NOMO-1 (cell line): Measurements from ENCODE around the gene HBM.
"Not testable (repeated sequence)": the region's sequence is repeated elsewhere in the genome, so short reads cannot be mapped to it uniquely, and the experiment has no call there.

ENCODE experiments used
- DNase-seq, 2 experiments: peaks; one replicate each; lab custom pipeline; 2025; ENCODE audit not compliant: unreplicated experiment in 2 of 2; lab: John Stamatoyannopoulos, UW

The HBM gene

GRCh38 chr16:180681-181564 is 15.1 kb downstream of the HBM start:
- DNase-seq, result peak; percentile 65 to 72

- DNase-seq, result no peak
Measured at GRCh38 chr16:181565-182021, 15.8 kb downstream of the HBM start.

GRCh38 chr16:183005-183404 is 17.2 kb downstream of the HBM start:
- DNase-seq, result no peak

GRCh38 chr16:185213-185612 is 19.4 kb downstream of the HBM start:
- no peak for DNase-seq

- no peak for DNase-seq
Measured at GRCh38 chr16:185691-186090, 19.9 kb downstream of the HBM start.

GRCh38 chr16:187330-187729 is 21.6 kb downstream of the HBM start:
- DNase-seq, result no peak

GRCh38 chr16:188674-189073 is 22.9 kb downstream of the HBM start:
- no peak for DNase-seq

GRCh38 chr16:189604-190186 is 23.9 kb downstream of the HBM start:
- DNase-seq, result no peak

- no peak for DNase-seq
Measured at GRCh38 chr16:191831-192230, 26.1 kb downstream of the HBM start.

GRCh38 chr16:192686-193085 is 26.9 kb downstream of the HBM start:
- no peak for DNase-seq

- DNase-seq, result no peak
Measured at GRCh38 chr16:193441-193840, 27.7 kb downstream of the HBM start.

- DNase-seq, result no peak
Measured at GRCh38 chr16:194516-194915, 28.7 kb downstream of the HBM start.

GRCh38 chr16:200388-200787 is 34.6 kb downstream of the HBM start:
- no peak for DNase-seq

- no peak for DNase-seq
Measured at GRCh38 chr16:203246-203645, 37.5 kb downstream of the HBM start.

- not testable (repeated sequence) for DNase-seq
Measured at GRCh38 chr16:204046-204445, 38.3 kb downstream of the HBM start.

GRCh38 chr16:209359-209758 is 43.6 kb downstream of the HBM start:
- DNase-seq, result not testable (repeated sequence)

- DNase-seq, result not testable (repeated sequence)
Measured at GRCh38 chr16:211631-212180, 45.9 kb downstream of the HBM start.

- no peak for DNase-seq
Measured at GRCh38 chr16:212999-213398, 47.2 kb downstream of the HBM start.
